ENCODE data around the gene SRCAP.
"Not testable (repeated sequence)": the region's sequence is repeated elsewhere in the genome, so short reads cannot be mapped to it uniquely, and the experiment has no call there.

Gene SRCAP

GRCh38 chr16:30699615-30700099 lies 686 bp downstream of the SRCAP start:
- DNase-seq: no peak

- no peak for DNase-seq
Measured at GRCh38 chr16:30700491-30700890, 1.5 kb downstream of the SRCAP start.

GRCh38 chr16:30700971-30701370 lies 2.0 kb downstream of the SRCAP start:
- no peak for DNase-seq

- not testable (repeated sequence) for DNase-seq
Measured at GRCh38 chr16:30703071-30703470, 4.1 kb downstream of the SRCAP start.

GRCh38 chr16:30703971-30704370 lies 5.0 kb downstream of the SRCAP start:
- no peak for DNase-seq

DNA sequence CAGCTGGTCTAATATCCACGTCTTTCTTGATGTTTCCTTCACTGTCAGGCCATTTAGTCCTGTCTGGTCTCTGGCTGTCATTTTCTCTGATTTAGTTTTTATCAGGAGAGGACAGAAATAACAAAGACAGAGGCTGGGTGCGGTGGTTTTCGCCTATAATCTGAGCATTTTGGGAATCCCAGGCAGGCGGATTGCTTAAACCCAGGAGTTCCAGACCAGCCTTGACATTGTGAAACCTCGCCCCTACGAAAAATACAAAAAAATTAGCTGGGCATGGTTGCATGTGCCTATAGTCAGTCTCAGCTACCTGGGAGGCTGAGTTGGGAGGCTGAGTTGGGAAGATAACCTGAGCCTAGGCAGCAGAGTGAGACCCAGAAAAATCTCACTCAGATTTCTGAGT lies 7.1 kb downstream of the SRCAP start:
- no peak for DNase-seq

DNA sequence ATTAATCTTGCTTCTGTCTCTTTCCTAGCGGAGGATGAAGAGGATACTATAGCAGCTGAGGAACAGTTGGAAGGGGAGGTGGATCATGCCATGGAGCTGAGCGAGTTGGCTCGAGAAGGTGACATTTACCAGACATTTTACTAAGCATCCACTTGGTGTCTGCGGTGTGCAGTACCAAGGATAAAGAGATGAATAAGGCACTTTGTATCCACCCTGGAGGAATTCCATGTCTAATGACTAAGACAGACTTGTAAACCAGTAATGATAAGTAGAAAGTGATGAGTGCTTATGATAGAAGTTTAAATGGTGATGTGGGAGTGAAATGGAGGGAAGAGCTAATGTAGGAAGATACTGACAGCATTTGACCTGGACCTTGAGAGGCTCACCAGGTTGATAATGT lies 12.0 kb downstream of the SRCAP start:
- DNase-seq: no peak

DNA sequence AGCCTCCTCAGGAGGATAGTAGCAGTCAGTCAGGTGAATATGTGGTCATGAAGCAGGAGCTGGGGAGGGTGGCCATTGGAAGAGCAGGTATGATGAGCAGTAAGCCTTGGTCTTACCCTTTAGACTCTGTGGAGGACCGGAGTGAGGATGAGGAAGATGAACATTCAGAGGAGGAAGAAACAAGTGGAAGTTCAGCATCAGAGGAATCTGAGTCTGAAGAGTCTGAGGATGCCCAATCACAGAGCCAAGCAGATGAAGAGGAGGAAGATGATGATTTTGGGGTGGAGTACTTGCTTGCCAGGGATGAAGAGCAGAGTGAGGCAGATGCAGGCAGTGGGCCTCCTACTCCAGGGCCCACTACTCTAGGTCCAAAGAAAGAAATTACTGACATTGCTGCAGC lies 12.7 kb downstream of the SRCAP start:
- DNase-seq: no peak

DNA sequence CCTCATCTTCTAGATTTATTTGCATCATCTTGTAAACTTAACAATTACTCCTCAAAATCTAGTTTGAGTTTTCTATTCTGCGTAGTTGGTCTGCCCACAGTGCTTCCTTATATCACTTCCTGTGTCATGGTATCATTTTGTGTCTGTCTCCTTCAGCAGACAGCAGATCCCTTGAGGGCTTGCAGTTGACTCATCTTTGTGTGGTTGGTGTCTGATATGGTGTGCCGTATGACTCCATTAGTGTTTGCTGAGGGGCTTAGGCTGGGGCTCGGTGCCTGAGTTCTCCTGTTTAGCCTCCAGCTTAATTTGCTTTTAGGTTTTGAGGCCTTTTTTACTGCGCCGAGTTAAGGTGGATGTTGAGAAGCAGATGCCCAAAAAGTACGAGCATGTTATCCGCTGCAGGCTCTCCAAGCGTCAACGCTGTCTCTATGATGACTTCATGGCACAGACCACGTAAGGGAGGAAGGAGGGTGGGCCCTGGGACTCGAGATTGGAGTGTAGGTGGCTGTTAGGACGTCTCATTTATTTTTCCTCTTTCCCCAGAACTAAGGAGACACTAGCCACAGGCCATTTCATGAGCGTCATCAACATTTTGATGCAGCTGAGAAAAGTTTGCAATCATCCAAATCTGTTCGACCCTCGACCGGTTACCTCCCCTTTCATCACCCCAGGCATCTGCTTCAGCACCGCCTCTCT lies 16.9 kb downstream of the SRCAP start:
- DNase-seq: no peak

DNA sequence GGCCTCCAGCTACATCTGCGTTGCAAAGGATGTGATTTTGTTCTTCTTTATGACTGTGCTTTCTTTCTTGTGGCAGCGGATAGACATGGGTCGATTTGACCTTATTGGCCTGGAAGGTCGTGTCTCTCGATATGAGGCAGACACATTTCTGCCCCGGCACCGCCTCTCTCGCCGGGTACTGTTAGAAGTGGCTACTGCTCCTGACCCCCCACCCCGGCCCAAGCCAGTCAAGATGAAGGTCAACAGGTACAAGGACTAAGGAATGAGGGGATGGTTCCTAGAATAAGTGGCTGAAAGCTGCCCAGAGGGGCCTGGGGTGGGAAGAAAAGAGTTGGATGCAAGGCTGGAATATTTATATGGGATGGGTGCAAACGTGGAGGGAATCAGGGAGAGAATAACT lies 21.1 kb downstream of the SRCAP start:
- DNase-seq: no peak

- no peak for DNase-seq
Measured at GRCh38 chr16:30720694-30721093, 21.7 kb downstream of the SRCAP start.

GRCh38 chr16:30721167-30721566 lies 22.2 kb downstream of the SRCAP start:
- DNase-seq: no peak

GRCh38 chr16:30721606-30722005 lies 22.6 kb downstream of the SRCAP start:
- DNase-seq: no peak

GRCh38 chr16:30722443-30722842 lies 23.5 kb downstream of the SRCAP start:
- DNase-seq: no peak

GRCh38 chr16:30722916-30723315 lies 23.9 kb downstream of the SRCAP start:
- no peak for DNase-seq

DNA sequence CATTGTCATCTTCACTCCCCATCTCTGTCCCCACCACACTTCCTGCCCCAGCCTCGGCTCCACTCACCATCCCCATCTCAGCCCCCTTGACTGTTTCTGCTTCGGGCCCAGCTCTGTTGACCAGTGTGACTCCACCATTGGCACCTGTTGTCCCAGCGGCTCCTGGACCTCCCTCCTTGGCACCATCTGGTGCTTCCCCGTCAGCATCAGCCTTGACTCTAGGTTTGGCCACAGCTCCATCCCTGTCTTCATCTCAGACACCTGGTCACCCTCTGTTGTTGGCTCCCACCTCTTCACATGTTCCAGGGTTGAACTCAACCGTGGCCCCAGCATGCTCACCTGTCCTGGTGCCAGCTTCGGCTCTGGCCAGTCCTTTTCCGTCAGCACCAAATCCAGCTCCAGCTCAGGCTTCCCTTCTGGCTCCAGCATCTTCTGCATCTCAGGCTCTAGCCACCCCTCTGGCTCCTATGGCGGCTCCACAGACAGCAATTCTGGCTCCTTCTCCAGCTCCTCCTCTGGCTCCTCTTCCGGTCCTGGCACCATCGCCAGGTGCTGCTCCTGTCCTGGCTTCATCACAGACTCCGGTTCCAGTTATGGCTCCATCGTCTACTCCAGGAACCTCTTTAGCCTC lies 24.9 kb downstream of the SRCAP start:
- DNase-seq: no peak

DNA sequence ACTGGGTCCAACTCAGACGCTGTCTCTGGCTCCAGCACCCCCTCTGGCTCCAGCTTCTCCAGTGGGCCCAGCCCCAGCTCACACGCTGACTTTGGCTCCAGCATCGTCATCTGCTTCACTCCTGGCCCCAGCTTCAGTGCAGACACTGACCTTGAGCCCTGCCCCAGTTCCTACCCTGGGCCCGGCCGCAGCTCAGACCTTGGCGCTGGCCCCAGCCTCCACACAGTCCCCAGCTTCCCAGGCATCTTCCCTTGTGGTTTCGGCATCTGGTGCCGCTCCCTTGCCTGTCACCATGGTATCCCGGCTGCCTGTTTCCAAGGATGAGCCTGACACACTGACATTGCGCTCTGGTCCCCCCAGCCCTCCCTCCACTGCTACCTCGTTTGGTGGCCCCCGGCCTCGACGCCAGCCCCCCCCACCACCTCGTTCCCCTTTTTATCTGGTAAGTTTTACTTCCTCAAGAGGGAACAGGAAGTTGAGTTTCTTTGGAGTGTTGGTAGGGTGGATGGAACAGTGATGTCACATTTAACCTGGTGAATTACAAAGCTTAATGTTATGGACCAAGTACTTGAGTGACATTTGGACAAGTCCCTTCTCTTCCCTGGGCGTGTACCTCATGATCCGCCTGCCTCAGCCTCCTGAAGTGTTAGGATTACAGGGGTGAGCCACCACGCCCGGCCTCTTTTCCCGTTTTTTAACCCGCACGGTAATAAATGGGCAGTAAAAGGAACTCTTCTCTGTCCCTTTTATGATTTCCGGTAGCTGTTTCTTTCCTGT lies 25.9 kb downstream of the SRCAP start:
- no peak for DNase-seq

- DNase-seq: no peak
Measured at GRCh38 chr16:30725418-30725792, 26.4 kb downstream of the SRCAP start.

- no peak for DNase-seq
Measured at GRCh38 chr16:30728321-30728720, 29.4 kb downstream of the SRCAP start.

DNA sequence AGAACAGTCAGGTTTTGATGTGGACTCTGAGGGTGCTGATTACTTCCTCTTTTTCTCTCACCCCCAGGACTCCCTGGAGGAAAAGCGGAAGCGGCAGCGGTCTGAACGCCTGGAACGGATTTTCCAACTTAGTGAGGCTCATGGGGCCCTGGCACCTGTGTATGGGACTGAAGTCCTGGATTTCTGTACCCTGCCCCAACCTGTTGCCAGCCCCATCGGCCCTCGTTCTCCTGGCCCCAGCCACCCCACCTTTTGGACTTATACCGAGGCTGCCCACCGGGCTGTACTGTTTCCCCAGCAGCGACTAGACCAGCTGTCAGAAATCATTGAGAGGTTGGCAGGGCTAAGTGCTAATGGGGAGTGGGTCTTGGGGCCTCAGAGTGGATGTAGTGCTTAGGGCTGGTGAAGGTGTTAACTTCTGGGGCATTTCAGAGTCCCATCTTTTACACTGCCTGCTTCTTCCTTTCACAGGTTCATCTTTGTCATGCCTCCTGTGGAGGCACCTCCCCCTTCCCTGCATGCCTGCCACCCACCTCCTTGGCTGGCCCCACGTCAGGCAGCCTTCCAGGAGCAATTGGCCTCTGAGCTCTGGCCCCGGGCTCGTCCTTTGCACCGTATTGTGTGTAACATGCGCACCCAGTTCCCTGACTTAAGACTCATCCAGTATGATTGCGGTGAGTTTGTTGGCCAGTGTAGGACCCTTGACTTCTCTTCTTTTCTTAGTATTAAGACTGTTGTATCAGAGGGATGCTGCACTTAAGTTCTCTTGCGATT lies 30.1 kb downstream of the SRCAP start:
- DNase-seq: no peak

GRCh38 chr16:30731411-30731810 lies 32.4 kb downstream of the SRCAP start:
- DNase-seq: no peak

GRCh38 chr16:30736995-30737793 lies 38.2 kb downstream of the SRCAP start:
- no peak for DNase-seq

All from NCI-H526 treated with DMSO at 0.1 percent for 48 hours (cell line).